ENCODE measurements around the gene ITGA11. TPM values are rescaled to one million over a fixed set of nuclear protein-coding genes. Genes with fewer than 3 reads are reported as not detected.

ITGA11 gene
- total RNA-seq, 2 experiments from 2014 or later: 1.7 to 3.6 TPM

- no peak overlapping the region for H3K4me3 Mint-ChIP-seq
- POLR2A ChIA-PET: interaction anchor here (0.8 to 1.5 kb wide), 3 partner anchors 17 to 36 kb away, joined by 3 read pairs; partner anchors contain the start of gene FEM1B
- no peak for TF ChIP-seq CTCF (IDR thresholded peaks at IDR 0.05)
Measured at GRCh38 chr15:68259883-68260282, 172.1 kb downstream of the ITGA11 start.

GRCh38 chr15:68258692-68259091, 173.3 kb downstream of the ITGA11 start:
- intact Hi-C loops (cut with micrococcal nuclease): no loop called here
- Mint-ChIP-seq H3K36me3 (ENCODE audit: low read depth) (no peaks in the 10 kb centered on the region), H3K27ac (no peak overlapping the region), H3K4me1 (ENCODE audit: low read depth) (peaks cover 5% of the 10 kb centered on the region), H3K4me3 (no peak overlapping the region), H3K27me3 (peaks cover 5% of the 10 kb centered on the region), H3K9me3 (no peaks in the 10 kb centered on the region)
- ATAC-seq: peak; percentile 95
- peak; percentile 63 for DNase-seq
- ChIA-PET POLR2A (interaction anchor here (0.8 to 1.5 kb wide), 2 partner anchors 19 to 37 kb away, joined by 3 read pairs; partner anchors contain the start of gene FEM1B), CTCF (interaction anchor here (0.7 to 1.5 kb wide), 3 partner anchors 19 to 773 kb away, joined by 4 to 8 read pairs (median 4); partner anchors contain the start of gene FEM1B)
- TF ChIP-seq CTCF (IDR thresholded peaks at IDR 0.05): no peak

More at GRCh38 chr15:68259883-68260282, 172.1 kb downstream of the ITGA11 start:
- no peak overlapping the region for H3K27ac Mint-ChIP-seq
- peaks cover 12% of the 10 kb centered on the region for H3K27me3 Mint-ChIP-seq
- CTCF ChIA-PET: interaction anchor here (1.0 to 1.5 kb wide), 2 partner anchors 18 to 46 kb away, joined by 4 read pairs; partner anchors contain the start of gene FEM1B
- ATAC-seq: no peak
- H3K4me1 Mint-ChIP-seq (ENCODE audit: low read depth): peaks cover 5% of the 10 kb centered on the region
- no peaks in the 10 kb centered on the region for H3K36me3 Mint-ChIP-seq (ENCODE audit: low read depth)
- no peak for DNase-seq
- intact Hi-C loops (cut with micrococcal nuclease): no loop called here
- H3K9me3 Mint-ChIP-seq: no peaks in the 10 kb centered on the region

GRCh38 chr15:68256675-68257450, 175.1 kb downstream of the ITGA11 start:
- peak; percentile 62 for ATAC-seq
- intact Hi-C loops (cut with micrococcal nuclease): no loop called here
- ChIA-PET CTCF (interaction anchor here (0.7 to 8.4 kb wide), 3 partner anchors 9 to 50 kb away, joined by 3 to 85 read pairs (median 3); no protein-coding TSS in a partner anchor), POLR2A (interaction anchor here (0.8 to 1.2 kb wide), 2 partner anchors 21 to 41 kb away, joined by 3 to 8 read pairs; partner anchors contain the start of gene FEM1B)
- Mint-ChIP-seq H3K4me3 (peak overlapping the region; percentile 66), H3K27me3 (peaks cover 1% of the 10 kb centered on the region), H3K27ac (peak overlapping the region; percentile 57), H3K36me3 (ENCODE audit: low read depth) (no peaks in the 10 kb centered on the region), H3K9me3 (no peaks in the 10 kb centered on the region), H3K4me1 (ENCODE audit: low read depth) (peaks cover 5% of the 10 kb centered on the region)
- no peak for TF ChIP-seq CTCF (IDR thresholded peaks at IDR 0.05)
- peak; percentile 72 for DNase-seq

GRCh38 chr15:68252925-68253534, 178.9 kb downstream of the ITGA11 start:
- Mint-ChIP-seq H3K4me3 (no peak overlapping the region), H3K36me3 (ENCODE audit: low read depth) (no peaks in the 10 kb centered on the region), H3K27ac (no peak overlapping the region), H3K9me3 (no peaks in the 10 kb centered on the region), H3K4me1 (ENCODE audit: low read depth) (no peaks in the 10 kb centered on the region), H3K27me3 (peaks cover 3% of the 10 kb centered on the region)
- ChIA-PET CTCF (interaction anchor here (0.6 to 8.4 kb wide), 35 partner anchors 8 to 672 kb away, joined by 3 to 85 read pairs (median 6); partner anchors contain the start of genes CLN6 and FEM1B), POLR2A (interaction anchor here (0.9 to 1.2 kb wide), 3 partner anchors 22 to 40 kb away, joined by 3 to 4 read pairs (median 4); no protein-coding TSS in a partner anchor)
- TF ChIP-seq CTCF (IDR thresholded peaks at IDR 0.05): peak; percentile 82
- ATAC-seq (peak; percentile 77), DNase-seq (peak; percentile 66)
- intact Hi-C loops (cut with micrococcal nuclease): loop anchor here (1.0 to 5.0 kb wide), 4 partner anchors 39 to 129 kb away; no protein-coding TSS in a partner anchor

All from activated CD8-positive, alpha-beta T cell treated with anti-CD3 and anti-CD28 coated beads for 36 hours (primary cell).